Psoas muscle (tissue), 8 donors: ENCODE data around the gene MBTPS1. TPM values are rescaled to one million over a fixed set of nuclear protein-coding genes. Genes with fewer than 3 reads are reported as not detected.

ENCODE experiments used
- ATAC-seq, 4 donors: fragments of 200-7000 bp; cut with Tn5 transposase; one replicate each; pipeline ENCODE4 v1.9.1; 2020; ENCODE audit warnings: moderate library complexity in 3 of 4, mild to moderate bottlenecking in 2 of 4
- DNase-seq, 2 donors: peaks; one replicate each; pipeline ENCODE4 v3.0.0-alpha.2; 2020
- H3K27ac ChIP-seq: fragments of 200-600 bp; one replicate; pipeline ENCODE4 v1.8.0; 2022
- H3K27me3 ChIP-seq, 3 donors: fragments of 200-600 bp in 1 of 3; one replicate each; pipeline versions ENCODE4 v1.6.1 to v1.8.0; 2013 to 2022; ENCODE audit warnings: low read length in 2 of 3, mild to moderate bottlenecking in 2 of 3, moderate library complexity in 1 of 3; ENCODE audit not compliant: insufficient read depth in 3 of 3
- H3K36me3 ChIP-seq, 2 donors: fragments of 200-600 bp in 1 of 2; one replicate each; pipeline versions ENCODE4 v1.6.1 to v1.8.0; 2013 to 2022; ENCODE audit warnings: low read depth in 1 of 2, mild to moderate bottlenecking in 1 of 2, moderate library complexity in 1 of 2; ENCODE audit not compliant: insufficient read depth in 1 of 2
- H3K4me1 ChIP-seq: fragments of 200-600 bp; one replicate; pipeline ENCODE4 v1.8.0; 2022
- H3K4me3 ChIP-seq: fragments of 200-600 bp; one replicate; pipeline ENCODE4 v1.8.0; 2022; ENCODE audit warnings: mild to moderate bottlenecking
- H3K9me3 ChIP-seq: fragments of 200-600 bp; one replicate; pipeline ENCODE4 v1.8.0; 2022
- CTCF ChIP-seq: fragments of 200-600 bp; IDR thresholded peaks from one replicate; pipeline ENCODE4 v1.8.0; 2022; ENCODE audit warnings: antibody characterized with exemption
- WGBS, 3 donors: extraction: QIAGEN DNeasy Blood & Tissue Kit; methylation state at CpG; one replicate each; pipeline versions ENCODE4 v1.1.6 to v1.1.7; 2013; 5-methylcytosine and 5-hydroxymethylcytosine counted together
- intact Hi-C, 2 donors: fragments of 100-400 bp; cut with DNase I; formaldehyde crosslinking; loops; one replicate each; pipeline versions ENCODE4 v1.11.0 to v1.14.2; 2022
- polyA plus RNA-seq, 3 donors: library from polyadenylated mRNA; stranded (reverse); fragments of 200-250 nt; gene quantifications; one replicate each; pipeline ENCODE4 v1.2.3, GENCODE V29; 2013
- total RNA-seq, 4 donors: library from RNA; stranded (reverse); fragmentation: NEBNext Ultra II Directional in 2 of 4; extraction: Animal tissue kit (Norgen Biotek cat#: 25700) in 2 of 4; gene quantifications; one replicate each; pipeline versions ENCODE4 v1.2.1 to v1.2.4, GENCODE V29; 2021 to 2023
- donor health status: healthy with polysubstance abuse.
- donor health status: DM: no; HTN: no; CAD: no; lungs with moderate emphysema.
- donor health status: Bipolar disorder and iron deficiency.
- donor health status: healthy.
- donor health status: DM: yes; HTN: yes; CAD: no.
- donor health status: DM: no; HTN: no; CAD: no.
- donor health status: DM: no; HTN: no; CAD: no.
- donor health status: DM: yes; HTN: yes; CAD: no.

The MBTPS1 gene
- total and polyA plus RNA-seq, 7 donors = 18.6 to 31.8 (median 28.8) TPM

DNA sequence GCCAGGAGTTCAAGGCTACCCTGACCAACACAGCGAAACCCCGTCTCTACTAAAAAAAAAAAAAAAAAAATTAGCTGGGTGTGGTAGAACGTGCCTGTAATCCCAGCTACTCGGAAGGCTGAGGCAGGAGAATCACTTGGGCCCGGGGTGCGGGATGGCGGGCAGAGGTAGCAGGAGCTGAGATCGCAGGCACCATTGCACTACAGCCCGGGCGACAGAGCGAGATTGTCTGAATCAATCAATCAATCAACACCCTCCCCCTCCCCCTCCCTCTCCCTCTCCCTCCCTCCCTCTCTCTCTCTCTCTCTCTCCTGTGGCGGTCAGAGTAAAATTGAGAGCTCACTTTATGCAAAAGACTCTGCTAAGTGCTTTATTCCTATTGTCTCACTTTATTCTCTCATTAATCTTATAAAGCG lies 27.1 kb upstream of the MBTPS1 start:
- no peak for ATAC-seq
- DNase-seq = no peak
- 36 to 39% (median 37%) methylated on average over 13 of the region's 13 CpGs for WGBS, 3 donors
- no peaks in the 10 kb centered on the region for H3K27me3 ChIP-seq
- H3K36me3 ChIP-seq = no peaks in the 10 kb centered on the region
- H3K27ac ChIP-seq = no peak overlapping the region
- H3K9me3 ChIP-seq = no peaks in the 10 kb centered on the region
- intact Hi-C loops = loop anchor here (2.0 to 5.0 kb wide), 3 partner anchors 31 to 41 kb away; no protein-coding TSS in a partner anchor
- H3K4me3 ChIP-seq = peak overlapping the region; percentile 95
- peaks cover 26% of the 10 kb centered on the region for H3K4me1 ChIP-seq
- no peak for TF ChIP-seq CTCF

DNA sequence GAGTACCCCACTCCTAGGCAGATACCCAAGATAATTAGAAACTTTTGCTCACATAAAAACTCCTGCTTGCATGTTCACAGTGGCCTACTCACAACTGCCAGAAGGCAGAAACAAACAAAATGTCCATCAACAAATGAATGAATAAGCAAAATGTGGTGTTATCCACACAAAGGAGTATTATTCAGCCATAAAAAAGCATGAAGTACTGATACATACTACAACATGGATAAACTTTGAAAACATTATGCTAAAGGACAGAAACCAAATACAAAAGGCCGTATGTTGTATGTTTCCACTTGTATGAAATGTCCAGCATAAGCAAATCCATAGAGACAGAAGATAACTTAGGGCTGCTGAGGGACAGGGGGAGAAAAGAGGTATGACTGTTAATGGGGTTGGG lies 26.3 kb upstream of the MBTPS1 start:
- peaks cover 33% of the 10 kb centered on the region for H3K4me1 ChIP-seq
- no peaks in the 10 kb centered on the region for H3K27me3 ChIP-seq
- DNase-seq (no peak), ATAC-seq (no peak)
- no peak overlapping the region for H3K4me3 ChIP-seq
- intact Hi-C loops = loop anchor here in 1 of 2 donors (5.0 kb wide), 1 partner anchor 41 kb away; no protein-coding TSS in a partner anchor
- WGBS, 3 donors = 95 to 99% (median 97%) methylated on average over 1 of the region's 1 CpG
- no peak for TF ChIP-seq CTCF
- no peak overlapping the region for H3K27ac ChIP-seq
- no peaks in the 10 kb centered on the region for H3K36me3 ChIP-seq
- H3K9me3 ChIP-seq = no peaks in the 10 kb centered on the region

DNA sequence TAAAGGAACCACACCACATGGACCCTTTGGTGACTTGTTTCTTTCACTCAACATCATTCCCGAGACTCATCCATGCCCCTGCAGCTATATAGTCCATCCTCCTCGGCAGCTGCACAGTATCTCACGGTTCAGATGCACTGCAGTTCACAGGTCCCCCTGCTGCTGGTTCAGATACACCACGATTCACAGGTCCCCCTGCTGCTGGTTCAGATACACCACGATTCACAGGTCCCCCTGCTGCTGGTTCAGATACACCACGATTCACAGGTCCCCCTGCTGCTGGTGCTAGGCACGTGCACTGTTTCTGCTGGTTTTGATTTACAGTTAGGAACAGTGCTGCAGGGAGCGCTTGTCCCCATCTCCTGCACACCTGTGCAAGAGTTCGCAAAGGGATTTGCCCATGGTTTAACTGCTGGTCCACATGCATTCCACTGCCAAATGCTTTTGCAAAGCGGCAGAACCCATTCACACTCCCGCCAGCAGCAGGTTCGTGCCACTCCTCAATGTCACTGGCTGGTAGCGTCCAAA lies 24.5 kb upstream of the MBTPS1 start:
- Histone ChIP-seq H3K27me3 (no peaks in the 10 kb centered on the region), H3K4me3 (no peak overlapping the region), H3K36me3 (no peaks in the 10 kb centered on the region), H3K4me1 (peaks cover 37% of the 10 kb centered on the region), H3K9me3 (no peaks in the 10 kb centered on the region), H3K27ac (no peak overlapping the region)
- no peak for DNase-seq
- TF ChIP-seq CTCF = no peak
- intact Hi-C loops = loop anchor here in 1 of 2 donors (5.0 kb wide), 1 partner anchor 39 kb away; no protein-coding TSS in a partner anchor
- no peak for ATAC-seq
- 46 to 64% (median 57%) methylated on average over 13 of the region's 13 CpGs for WGBS, 3 donors

- no peaks in the 10 kb centered on the region for H3K9me3 ChIP-seq
- intact Hi-C loops = loop anchor here in 1 of 2 donors (5.0 kb wide), 1 partner anchor 37 kb away; no protein-coding TSS in a partner anchor
- DNase-seq (no peak), ATAC-seq (peak in 1 of 4 donors; percentile 9)
- no peaks in the 10 kb centered on the region for H3K27me3 ChIP-seq
- no peak for TF ChIP-seq CTCF
- H3K4me3 ChIP-seq = peak overlapping the region; percentile 61
- H3K27ac ChIP-seq = peak overlapping the region; percentile 87
- peaks cover 33% of the 10 kb centered on the region for H3K4me1 ChIP-seq
- 71 to 81% (median 76%) methylated on average over 6 of the region's 6 CpGs for WGBS, 3 donors
- H3K36me3 ChIP-seq = no peaks in the 10 kb centered on the region
Measured at GRCh38 chr16:84139628-84140258, 23.0 kb upstream of the MBTPS1 start.
